PC-3 (cell line): ENCODE measurements around the gene CMKLR1.

Experiments
- CTCF ChIP-seq: fragments of 300-600 bp; sonication (generic); conservative IDR thresholded peaks from 2 replicates; pipeline ENCODE4 v1.5.1; 2017; ENCODE audit warnings: antibody characterized with exemption, low read depth, mild to moderate bottlenecking, low read length
- EZH2 ChIP-seq: fragments of 300-600 bp; sonication (generic); IDR thresholded peaks from one replicate; pipeline ENCODE4 v1.6.1; 2017; ENCODE audit warnings: antibody characterized with exemption, mild to moderate bottlenecking, low read length; ENCODE audit not compliant: unreplicated experiment
- EZH2phosphoT487 ChIP-seq: fragments of 300-600 bp; sonication (generic); IDR thresholded peaks from 2 replicates; pipeline ENCODE4 v1.6.1; 2018; ENCODE audit warnings: mild to moderate bottlenecking, antibody characterized with exemption, low read length, borderline replicate concordance

- TF ChIP-seq CTCF (no peak), EZH2 (no peak), EZH2phosphoT487 (no peak)
Observed at GRCh38 chr12:108326254-108326750, 12.8 kb downstream of the CMKLR1 start.
